ENCODE data around the gene DYNC1LI2. TPM values are rescaled to one million over a fixed set of nuclear protein-coding genes. Genes with fewer than 3 reads are reported as not detected.

Gene DYNC1LI2
- total RNA-seq, 1 experiment from 2014 or later, result 92.8 TPM

- H3K27ac ChIP-seq (ENCODE audit: low read depth, low read length), result no peak overlapping the region
- no peak for TF ChIP-seq YY1 (IDR thresholded peaks at IDR 0.05; ENCODE audit: extremely low read depth, insufficient replicate concordance, low read depth, low read length)
- TF ChIP-seq CTCF (IDR thresholded peaks at IDR 0.05 in 2 of 3, conservative IDR thresholded peaks at IDR 0.05 in 1 of 3; ENCODE audit: borderline replicate concordance in 1 of 3, insufficient read depth in 1 of 3, low read depth in 2 of 3, low read length in 2 of 3), result peak; percentile 54 to 79 (median 75)
- no peak for TF ChIP-seq ELF1 (IDR thresholded peaks at IDR 0.05; ENCODE audit: borderline replicate concordance, low read depth)
- TF ChIP-seq CBX3 (IDR thresholded peaks at IDR 0.05; ENCODE audit: low read depth), result no peak
- peak; percentile 64 for TF ChIP-seq RAD21 (IDR thresholded peaks at IDR 0.05; ENCODE audit: low read depth)
- TF ChIP-seq SP1 (IDR thresholded peaks at IDR 0.05; ENCODE audit: low read depth), result no peak
- BruUV-seq (replicated peaks), result no TSS peak
- H3K4me1 ChIP-seq (ENCODE audit: control insufficient read depth in 1 of 2, insufficient read depth in 2 of 2, low read length in 2 of 2), result no peaks in the 10 kb centered on the region
- intact Hi-C loops (cut with micrococcal nuclease), result loop anchor here (1.0 to 10.0 kb wide), 2 partner anchors 139 to 323 kb away; no protein-coding TSS in a partner anchor
- H3K36me3 ChIP-seq (ENCODE audit: control insufficient read depth in 1 of 2, insufficient read depth in 2 of 2, low read length in 2 of 2), result peaks cover 54 to 58% of the 10 kb centered on the region in 2 experiments
- H3K9ac ChIP-seq (ENCODE audit: low read length), result no peak overlapping the region
- H3K9me2 ChIP-seq (ENCODE audit: insufficient read depth), result no peaks in the 10 kb centered on the region
- DNase-seq (ENCODE audit: low read depth, low spot score) (peak; percentile 28), ATAC-seq (peak; percentile 90)
- no peak overlapping the region for H3K4me2 ChIP-seq (ENCODE audit: low read length)
- CTCF ChIA-PET, result interaction anchor here (0.9 to 3.4 kb wide), 8 partner anchors 9 to 120 kb away, joined by 3 to 16 read pairs (median 3); partner anchors contain the start of gene DYNC1LI2
- H3K4me3 ChIP-seq (replicated peaks in 1 of 2; ENCODE audit: low read depth in 1 of 2, low read length in 2 of 2), result no peak overlapping the region
- no peaks in the 10 kb centered on the region for H3K27me3 ChIP-seq (ENCODE audit: insufficient read depth, low read length)
- RAD21 ChIA-PET (ENCODE audit: low non-redundant PET in 1 of 2, low total read pairs in 2 of 2, uncharacterized antibody in 2 of 2, unreplicated experiment in 2 of 2), result interaction anchor here in 1 of 2 experiments (0.6 to 0.9 kb wide), 2 partner anchors 9 to 140 kb away, joined by 3 to 5 read pairs; no protein-coding TSS in a partner anchor
- H3K9me3 ChIP-seq (ENCODE audit: control insufficient read depth in 1 of 2, insufficient read depth in 1 of 2, low read depth in 1 of 2, low read length in 2 of 2), result no peaks in the 10 kb centered on the region
- H4K20me1 ChIP-seq (ENCODE audit: insufficient read depth), result no peaks in the 10 kb centered on the region
- peaks cover 5% of the 10 kb centered on the region; the same call in 1 of the 2 replicates for H3K79me2 ChIP-seq (ENCODE audit: insufficient read depth, low read length)
- H2AFZ ChIP-seq (ENCODE audit: low read depth, low read length, poor library complexity, severe bottlenecking), result no peak overlapping the region
- POLR2A ChIA-PET, result no interaction called here
Measured at GRCh38 chr16:66728117-66728787, 23.2 kb downstream of the DYNC1LI2 start.

Measured in HCT116 (cell line).